SU-DHL-6 (cell line): ENCODE data around the gene SV2A.
"Not testable (repeated sequence)": the region's sequence is repeated elsewhere in the genome, so short reads cannot be mapped to it uniquely, and the experiment has no call there.

Experiments used
- H2AFZ ChIP-seq: fragments of 200-600 bp; sonication (generic); 2 replicates; pipeline ENCODE4 v1.6.1; 2014; ENCODE audit warnings: low read depth, mild to moderate bottlenecking, moderate library complexity, mixed read lengths, antibody characterized with exemption, low read length; ENCODE audit not compliant: severe bottlenecking
- H3F3A ChIP-seq: fragments of 200-600 bp; shearing (Covaris generic); 2 replicates; pipeline ENCODE4 v1.6.0; 2016; ENCODE audit warnings: antibody characterized with exemption, mild to moderate bottlenecking; ENCODE audit not compliant: insufficient read depth
- H3K27ac ChIP-seq: fragments of 200-600 bp; sonication (generic); 2 replicates; pipeline ENCODE4 v1.5.1; 2016; ENCODE audit warnings: low read depth, mild to moderate bottlenecking, low read length, moderate library complexity, mixed read lengths
- H3K27me3 ChIP-seq: fragments of 200-600 bp; sonication (generic), shearing (Covaris generic); 2 replicates; pipeline ENCODE4 v1.6.0; 2014; ENCODE audit warnings: mild to moderate bottlenecking, low read length
- H3K36me3 ChIP-seq: fragments of 200-600 bp; sonication (generic); 2 replicates; pipeline ENCODE4 v1.6.1; 2014; ENCODE audit warnings: mild to moderate bottlenecking, low read length, mixed read lengths
- H3K4me2 ChIP-seq: fragments of 300-600, 200-600 bp; shearing (Covaris generic), sonication (generic); 2 replicates; pipeline ENCODE4 v1.6.0; 2014; ENCODE audit warnings: low read length, low read depth, mild to moderate bottlenecking; ENCODE audit not compliant: poor library complexity, severe bottlenecking
- H3K4me3 ChIP-seq: fragments of 200-600 bp; sonication (generic); 2 replicates; pipeline ENCODE4 v1.5.1; 2014; ENCODE audit warnings: antibody characterized with exemption, low read length, mild to moderate bottlenecking, mixed read lengths; ENCODE audit not compliant: insufficient read depth, poor library complexity, severe bottlenecking
- H3K79me2 ChIP-seq: fragments of 200-600 bp; sonication (generic); 2 replicates; pipeline ENCODE4 v1.6.1; 2014; ENCODE audit warnings: mild to moderate bottlenecking, low read length, moderate library complexity; ENCODE audit not compliant: insufficient read depth
- H3K9ac ChIP-seq: fragments of 200-600 bp; sonication (generic); 2 replicates; pipeline ENCODE4 v1.7.0; 2014; ENCODE audit warnings: mild to moderate bottlenecking, low read length
- H3K9me2 ChIP-seq: fragments of 200-600 bp; sonication (generic); replicated peaks from 2 replicates; pipeline ENCODE4 v1.6.1; 2014; ENCODE audit warnings: low read length; ENCODE audit not compliant: insufficient read depth
- H3K9me3 ChIP-seq: fragments of 200-600 bp; sonication (generic); 2 replicates; pipeline ENCODE4 v1.6.1; 2014; ENCODE audit warnings: low read length, mixed read lengths; ENCODE audit not compliant: insufficient read depth
- H4K20me1 ChIP-seq: fragments of 200-600 bp; sonication (generic); 2 replicates; pipeline ENCODE4 v1.6.1; 2014; ENCODE audit warnings: low read depth, mild to moderate bottlenecking, antibody characterized with exemption, low read length, moderate library complexity, mixed read lengths
- CTCF ChIP-seq: fragments of 200-600 bp; sonication (generic); IDR thresholded peaks from one replicate; pipeline ENCODE4 v1.5.1; 2017; ENCODE audit warnings: antibody characterized with exemption, mild to moderate bottlenecking, low read length, moderate library complexity; ENCODE audit not compliant: insufficient read depth, poor library complexity, severe bottlenecking
- EZH2phosphoT487 ChIP-seq: fragments of 200-600 bp; sonication (generic), shearing (Covaris generic); conservative IDR thresholded peaks from 2 replicates; pipeline ENCODE4 v1.6.1; 2018; ENCODE audit warnings: mild to moderate bottlenecking, antibody characterized with exemption, low read length, moderate library complexity, mixed read lengths

Gene SV2A

GRCh38 chr1:149886396-149887195 is 31.0 kb downstream of the SV2A start:
- Histone ChIP-seq H2AFZ (no peak overlapping the region), H3F3A (peaks cover 52% of the 10 kb centered on the region), H3K27me3 (no peaks in the 10 kb centered on the region), H3K36me3 (no peaks in the 10 kb centered on the region), H3K9me3 (no peaks in the 10 kb centered on the region), H3K4me2 (peak overlapping the region; percentile 78), H4K20me1 (no peaks in the 10 kb centered on the region), H3K9ac (peak overlapping the region; percentile 67), H3K27ac (peak overlapping the region; percentile 96), H3K4me3 (peak overlapping the region; percentile 77), H3K79me2 (no peaks in the 10 kb centered on the region), H3K9me2 (no peaks in the 10 kb centered on the region)
- TF ChIP-seq EZH2phosphoT487, result no peak
- TF ChIP-seq CTCF, result no peak

GRCh38 chr1:149886121-149886395 is 31.6 kb downstream of the SV2A start:
- peak overlapping the region; percentile 77 for H3K4me3 ChIP-seq
- H4K20me1 ChIP-seq, H3K36me3 ChIP-seq, H3K79me2 ChIP-seq, H3K27me3 ChIP-seq, H3K9me3 ChIP-seq, H3K9me2 ChIP-seq, H2AFZ ChIP-seq: not testable (repeated sequence)
- peak overlapping the region; percentile 63 for H3K9ac ChIP-seq
- peak overlapping the region; percentile 96 for H3K27ac ChIP-seq
- peaks cover 52% of the 10 kb centered on the region for H3F3A ChIP-seq
- peak overlapping the region; percentile 78 for H3K4me2 ChIP-seq

GRCh38 chr1:149885339-149886120 is 32.1 kb downstream of the SV2A start:
- Histone ChIP-seq H3K9me3 (no peaks in the 10 kb centered on the region), H3K9me2 (no peaks in the 10 kb centered on the region), H3K36me3 (no peaks in the 10 kb centered on the region), H3K9ac (peak overlapping the region; percentile 63), H3K4me2 (peak overlapping the region; percentile 78), H3K79me2 (no peaks in the 10 kb centered on the region), H4K20me1 (no peaks in the 10 kb centered on the region), H3K27me3 (no peaks in the 10 kb centered on the region), H2AFZ (no peak overlapping the region), H3K4me3 (peak overlapping the region; percentile 77), H3K27ac (peak overlapping the region; percentile 96), H3F3A (peaks cover 52% of the 10 kb centered on the region)
- no peak for TF ChIP-seq EZH2phosphoT487
- TF ChIP-seq CTCF, result no peak
